DOHH2 (cell line): ENCODE measurements around the gene CSRP3.

ENCODE experiments used
- H3F3A ChIP-seq: fragments of 200-600 bp; sonication (generic), shearing (Covaris generic); 2 replicates; pipeline ENCODE4 v1.6.0; 2016; ENCODE audit warnings: antibody characterized with exemption, mild to moderate bottlenecking; ENCODE audit not compliant: control insufficient read depth, insufficient read depth
- H3K27ac ChIP-seq: fragments of 200-600 bp; sonication (generic); 2 replicates; pipeline ENCODE4 v1.5.1; 2014; ENCODE audit warnings: low read depth, mild to moderate bottlenecking, low read length, moderate library complexity
- H3K27me3 ChIP-seq: fragments of 200-600 bp; sonication (generic); 2 replicates; pipeline ENCODE4 v1.6.1; 2014; ENCODE audit warnings: mild to moderate bottlenecking, low read length, mixed read lengths; ENCODE audit not compliant: control insufficient read depth
- H3K36me3 ChIP-seq: fragments of 200-600 bp; sonication (generic); 2 replicates; pipeline ENCODE4 v1.6.1; 2014; ENCODE audit warnings: mild to moderate bottlenecking, low read length, moderate library complexity, mixed read lengths; ENCODE audit not compliant: control insufficient read depth
- H3K4me1 ChIP-seq: fragments of 200-600 bp; sonication (generic); 2 replicates; pipeline ENCODE4 v1.6.1; 2014; ENCODE audit warnings: mild to moderate bottlenecking, low read length, mixed read lengths; ENCODE audit not compliant: control insufficient read depth
- H3K4me2 ChIP-seq: fragments of 200-600 bp; sonication (generic); 2 replicates; pipeline ENCODE4 v1.6.0; 2014; ENCODE audit warnings: mild to moderate bottlenecking, low read length, moderate library complexity
- H3K4me3 ChIP-seq: fragments of 200-600 bp; sonication (generic); 2 replicates; pipeline ENCODE4 v1.5.1; 2014; ENCODE audit warnings: mild to moderate bottlenecking, low read length, mixed read lengths
- H3K79me2 ChIP-seq: fragments of 200-600 bp; sonication (generic); 2 replicates; pipeline ENCODE4 v1.6.1; 2014; ENCODE audit warnings: mild to moderate bottlenecking, low read length, mixed read lengths; ENCODE audit not compliant: control insufficient read depth
- H3K9me2 ChIP-seq: fragments of 200-600 bp; sonication (generic); replicated peaks from 2 replicates; pipeline ENCODE4 v1.6.1; 2014; ENCODE audit warnings: mild to moderate bottlenecking, low read length, mixed read lengths; ENCODE audit not compliant: control insufficient read depth
- H3K9me3 ChIP-seq: fragments of 200-600 bp; sonication (generic); 2 replicates; pipeline ENCODE4 v1.6.1; 2014; ENCODE audit warnings: antibody characterized with exemption, low read length, mixed read lengths; ENCODE audit not compliant: control insufficient read depth, insufficient read depth
- H4K20me1 ChIP-seq: fragments of 200-600 bp; sonication (generic); 2 replicates; pipeline ENCODE4 v1.6.0; 2014; ENCODE audit warnings: low read depth, mild to moderate bottlenecking, antibody characterized with exemption, low read length, moderate library complexity; ENCODE audit not compliant: control insufficient read depth, insufficient read depth
- CTCF ChIP-seq: fragments of 200-600 bp; sonication (generic); IDR thresholded peaks from one replicate; pipeline ENCODE4 v1.5.1; 2014; ENCODE audit warnings: antibody characterized with exemption, mild to moderate bottlenecking, low read depth, low read length; ENCODE audit not compliant: poor library complexity, severe bottlenecking
- EZH2phosphoT487 ChIP-seq: fragments of 200-600 bp; sonication (generic); IDR thresholded peaks from 2 replicates; pipeline ENCODE4 v1.6.1; 2017; ENCODE audit warnings: borderline replicate concordance, mild to moderate bottlenecking, antibody characterized with exemption, low read length, moderate library complexity, mixed read lengths

CSRP3 gene

GRCh38 chr11:19226378-19227195 lies 24.8 kb upstream of the CSRP3 start:
- H3K4me1 ChIP-seq: no peaks in the 10 kb centered on the region
- TF ChIP-seq CTCF (no peak), EZH2phosphoT487 (no peak)
- no peaks in the 10 kb centered on the region for H3K9me3 ChIP-seq
- H3K9me2 ChIP-seq: no peaks in the 10 kb centered on the region
- H3K27me3 ChIP-seq: no peaks in the 10 kb centered on the region
- peaks cover 4% of the 10 kb centered on the region; the same call in 1 of the 2 replicates for H3K79me2 ChIP-seq
- H3K4me2 ChIP-seq: no peak overlapping the region
- peaks cover 84% of the 10 kb centered on the region for H3K36me3 ChIP-seq
- H3K27ac ChIP-seq: no peak overlapping the region
- no peaks in the 10 kb centered on the region for H4K20me1 ChIP-seq
- peaks cover 26% of the 10 kb centered on the region for H3F3A ChIP-seq
- no peak overlapping the region for H3K4me3 ChIP-seq

GRCh38 chr11:19225581-19225980 lies 23.8 kb upstream of the CSRP3 start:
- no peak overlapping the region for H3K4me2 ChIP-seq
- H3K9me3 ChIP-seq: no peaks in the 10 kb centered on the region
- H3K36me3 ChIP-seq: peaks cover 73% of the 10 kb centered on the region
- no peaks in the 10 kb centered on the region for H3K4me1 ChIP-seq
- no peaks in the 10 kb centered on the region for H3K79me2 ChIP-seq
- no peaks in the 10 kb centered on the region for H4K20me1 ChIP-seq
- H3K9me2 ChIP-seq: no peaks in the 10 kb centered on the region
- H3K4me3 ChIP-seq: no peak overlapping the region
- peaks cover 30% of the 10 kb centered on the region for H3F3A ChIP-seq
- no peak overlapping the region for H3K27ac ChIP-seq
- H3K27me3 ChIP-seq: no peaks in the 10 kb centered on the region
- TF ChIP-seq EZH2phosphoT487 (no peak), CTCF (no peak)

- Histone ChIP-seq H3K4me2 (no peak overlapping the region), H3K9me2 (no peaks in the 10 kb centered on the region), H3F3A (peaks cover 30% of the 10 kb centered on the region), H4K20me1 (no peaks in the 10 kb centered on the region), H3K9me3 (no peaks in the 10 kb centered on the region), H3K4me1 (no peaks in the 10 kb centered on the region), H3K79me2 (no peaks in the 10 kb centered on the region), H3K27me3 (no peaks in the 10 kb centered on the region), H3K4me3 (no peak overlapping the region), H3K27ac (no peak overlapping the region), H3K36me3 (peaks cover 69% of the 10 kb centered on the region)
- TF ChIP-seq CTCF: no peak
- TF ChIP-seq EZH2phosphoT487: no peak
These were observed 23.3 kb upstream of the CSRP3 start for GRCh38 chr11:19225123-19225522.
